ENCODE results near the gene MRRF. TPM values are rescaled to one million over a fixed set of nuclear protein-coding genes. Genes with fewer than 3 reads are reported as not detected.
A peak's percentile ranks its signal among the peaks of the same experiment; 100 is the strongest.

MRRF gene
- total RNA-seq, 1 donor: 16.7 TPM

- no peak for DNase-seq (ENCODE audit: low read depth in 2 of 3, low spot score in 2 of 3)
Measured at GRCh38 chr9:122376796-122377195, 112.1 kb downstream of the MRRF start.

GRCh38 chr9:122377241-122378164 is 112.8 kb downstream of the MRRF start:
- DNase-seq (ENCODE audit: low read depth in 2 of 3, low spot score in 2 of 3): peak in 2 of 3 donors; percentile 37 to 39

DNA sequence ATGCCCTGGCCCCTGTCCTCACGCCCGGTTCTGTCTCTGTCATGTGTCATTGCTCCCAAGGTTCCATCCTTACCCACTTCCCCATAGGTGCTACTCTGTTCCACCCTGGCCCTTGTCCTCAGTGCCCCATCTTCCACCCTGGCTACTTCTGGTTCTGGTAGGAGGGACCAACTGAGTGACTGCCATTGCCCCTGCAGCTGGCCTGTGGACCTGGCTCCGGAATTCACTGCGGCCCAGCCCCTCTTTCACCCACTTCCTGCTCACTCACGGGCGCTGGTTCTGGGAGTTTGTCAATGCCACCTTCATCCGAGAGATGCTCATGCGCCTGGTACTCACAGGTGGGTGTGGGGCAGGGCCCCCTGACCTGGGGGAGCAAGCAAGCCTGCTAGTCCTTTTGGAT is 113.6 kb downstream of the MRRF start:
- no peak for DNase-seq (ENCODE audit: low read depth in 2 of 3, low spot score in 2 of 3)

DNA sequence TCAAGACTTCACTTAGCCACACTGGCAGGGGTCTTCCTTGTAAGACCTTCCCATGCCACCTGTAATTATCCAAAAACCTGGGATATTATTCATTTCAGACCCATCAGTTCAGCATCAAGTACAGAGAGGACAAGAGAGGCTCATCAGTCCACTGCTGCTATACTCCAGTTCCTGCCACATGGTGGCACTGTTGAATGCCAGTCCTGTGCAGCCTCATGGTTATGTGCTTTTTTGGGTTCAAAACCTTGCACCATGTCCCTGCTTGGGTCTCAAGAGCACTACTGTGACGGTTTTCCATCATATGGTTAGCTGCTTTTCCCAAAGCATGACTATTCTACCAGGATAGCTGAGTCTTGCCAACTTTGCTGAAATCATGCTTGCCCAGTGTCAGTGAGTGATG is 114.7 kb downstream of the MRRF start:
- DNase-seq (ENCODE audit: low read depth in 2 of 3, low spot score in 2 of 3): peak in 1 of 3 donors; percentile 38

- DNase-seq (ENCODE audit: low read depth in 2 of 3, low spot score in 2 of 3): no peak
Measured at GRCh38 chr9:122380293-122380692, 115.6 kb downstream of the MRRF start.

Small RNAs within 50 kb of the gene (small RNA-seq; reads per million reads assigned to genes)
- gene AL162424.1: not detected

Other genes starting within 250 kb of the MRRF start
- gene TTLL11, start 171.6 kb upstream of the MRRF start, total RNA-seq: 5.1 TPM
- 12.7 TPM for gene NDUFA8, start 105.1 kb upstream of the MRRF start, total RNA-seq
- 0.27 TPM for gene MORN5, start 105.0 kb upstream of the MRRF start, total RNA-seq
- 0.81 TPM for gene LHX6, start 35.9 kb upstream of the MRRF start, total RNA-seq
- gene RBM18, start within 50 bp of the MRRF start, total RNA-seq: 3.5 TPM
- 49.8 TPM for gene PTGS1, start 106.1 kb downstream of the MRRF start, total RNA-seq
- under 0.01 TPM for gene OR1J1, start 213.0 kb downstream of the MRRF start, total RNA-seq
- 0.27 TPM for gene OR1J2, start 245.9 kb downstream of the MRRF start, total RNA-seq